GM21360 (cell line): ENCODE data around the gene ZNF160.
"Not testable (repeated sequence)": the region's sequence is repeated elsewhere in the genome, so short reads cannot be mapped to it uniquely, and the experiment has no call there.

ENCODE experiments used
- ATAC-seq: cut with Tn5 transposase; IDR thresholded peaks from one replicate; pipeline ENCODE4 v1.9.1; 2021; ENCODE audit warnings: mild to moderate bottlenecking, moderate library complexity; ENCODE audit not compliant: unreplicated experiment

ZNF160 gene

GRCh38 chr19:53034054-53034453 lies 69.2 kb downstream of the ZNF160 start:
- no peak for ATAC-seq

- ATAC-seq = not testable (repeated sequence)
These were observed 74.9 kb downstream of the ZNF160 start for GRCh38 chr19:53028306-53028705.

- no peak for ATAC-seq
These were observed 83.5 kb downstream of the ZNF160 start for GRCh38 chr19:53019684-53020083.
